K562 (cell line): ENCODE data around the gene GPR4. TPM values are rescaled to one million over a fixed set of nuclear protein-coding genes. Genes with fewer than 3 reads are reported as not detected.

ENCODE experiments used
- CHD2 ChIP-seq: IDR thresholded peaks from 2 replicates; pipeline ENCODE4 v1.6.1; 2011; ENCODE audit warnings: low read depth, low read length
- HCFC1 ChIP-seq: IDR thresholded peaks from 2 replicates; pipeline ENCODE4 v1.6.1; 2012; ENCODE audit warnings: low read depth, low read length, improper control_type of control experiment
- JUND ChIP-seq, 2 experiments: IDR thresholded peaks; 2 replicates in 1 of 2; 3 replicates in 1 of 2; pipeline ENCODE4 v1.6.1; 2011; ENCODE audit warnings: borderline replicate concordance in 2 of 2, low read depth in 2 of 2, low read length in 2 of 2, improper control_type of control experiment in 1 of 2, missing biosample characterization in 1 of 2, missing genetic modification characterization in 1 of 2, missing genetic modification reagents in 1 of 2
- MEF2D ChIP-seq: conservative IDR thresholded peaks from 2 replicates; pipeline ENCODE4 v1.6.1; 2016; ENCODE audit warnings: low read depth, missing genetic modification characterization, missing compliant biosample characterization
- NCOR1 ChIP-seq: fragments of 450-650 bp; IDR thresholded peaks from 2 replicates; pipeline ENCODE4 v1.6.1; 2016; ENCODE audit warnings: mild to moderate bottlenecking, moderate library complexity
- PHB ChIP-seq: fragments of 250-450 bp; sonication (Bioruptor Pico); IDR thresholded peaks from 2 replicates; pipeline ENCODE4 v1.5.0; 2021
- TAF7 ChIP-seq: fragments of 450-650 bp; IDR thresholded peaks from 2 replicates; pipeline ENCODE4 v1.6.1; 2016; ENCODE audit warnings: missing genetic modification characterization, missing compliant biosample characterization
- U2AF2 ChIP-seq: fragments of 200-400 bp; formaldehyde crosslinking; optimal IDR thresholded peaks from 2 replicates; pipeline ENCODE3; 2017; ENCODE audit warnings: low read depth, mild to moderate bottlenecking, low read length
- polyA plus RNA-seq, 8 experiments: library from polyadenylated mRNA; depleted of rRNA in 4 of 8; stranded (reverse) in 5 of 8; unstranded in 3 of 8; fragments of >200 nt; fragmentation: Nextera tagmentation in 2 of 8; fragmentation: Illumina TruSeq in 1 of 8; extraction: Ambion mirVana in 2 of 8; extraction: Trizol in 1 of 8; gene quantifications; 2 replicates each; pipeline versions ENCODE4 v1.2.1 to v1.2.3, GENCODE V29; 2011 to 2014; ENCODE audit warnings: inconsistent platforms in 1 of 8, missing spikeins in 1 of 8
- total RNA-seq, 7 experiments: library from RNA; depleted of rRNA in 6 of 7; stranded (reverse); fragments of >200 nt in 6 of 7; fragmentation: Illumina TruSeq in 2 of 7; extraction: Trizol in 2 of 7; gene quantifications; 2 replicates each; pipeline versions ENCODE4 v1.2.1 to v1.2.3, GENCODE V29; 2011 to 2021; ENCODE audit warnings: low replicate concordance in 1 of 7
- TF ChIP-seq, protein P1 (sequence below): fragments of 250-450 bp; sonication (Bioruptor Pico); IDR thresholded peaks from 2 replicates; pipeline ENCODE4 v1.4.0; 2020; ENCODE audit warnings: mild to moderate bottlenecking, moderate library complexity, borderline replicate concordance
- TF ChIP-seq, protein P2 (sequence below): fragments of 450-650 bp; IDR thresholded peaks from 2 replicates; pipeline ENCODE4 v1.6.1; 2017; ENCODE audit warnings: antibody characterized with exemption, mild to moderate bottlenecking
- TF ChIP-seq, protein P3 (sequence below): sonication (generic); formaldehyde crosslinking; IDR thresholded peaks from 2 replicates; pipeline ENCODE4 v1.8.1; 2022; ENCODE audit warnings: missing genetic modification reagents
- TF ChIP-seq, protein P4 (sequence below): IDR thresholded peaks from 3 replicates; pipeline ENCODE4 v1.6.1; 2011; ENCODE audit warnings: borderline replicate concordance, mild to moderate bottlenecking, moderate library complexity; ENCODE audit not compliant: insufficient read length; ENCODE audit errors: extremely low read depth
- TF ChIP-seq, protein P5 (sequence below): fragments of 250-450 bp; sonication (Bioruptor Pico); IDR thresholded peaks from 2 replicates; pipeline ENCODE4 v1.6.1; 2021; ENCODE audit warnings: mild to moderate bottlenecking
- TF ChIP-seq, protein P6 (sequence below): fragments of 200-800 bp; sonication (Bioruptor generic); IDR thresholded peaks from 2 replicates; pipeline ENCODE4 v1.6.1; 2017; ENCODE audit warnings: missing genetic modification characterization, missing compliant biosample characterization

Gene GPR4
- total and polyA plus RNA-seq, 9 of the 15 experiments (the other 6 are each of a cell fraction or from before 2014, with no cell fraction given) = 0.03 to 0.09 (median 0.04) TPM; not detected in 5

DNA sequence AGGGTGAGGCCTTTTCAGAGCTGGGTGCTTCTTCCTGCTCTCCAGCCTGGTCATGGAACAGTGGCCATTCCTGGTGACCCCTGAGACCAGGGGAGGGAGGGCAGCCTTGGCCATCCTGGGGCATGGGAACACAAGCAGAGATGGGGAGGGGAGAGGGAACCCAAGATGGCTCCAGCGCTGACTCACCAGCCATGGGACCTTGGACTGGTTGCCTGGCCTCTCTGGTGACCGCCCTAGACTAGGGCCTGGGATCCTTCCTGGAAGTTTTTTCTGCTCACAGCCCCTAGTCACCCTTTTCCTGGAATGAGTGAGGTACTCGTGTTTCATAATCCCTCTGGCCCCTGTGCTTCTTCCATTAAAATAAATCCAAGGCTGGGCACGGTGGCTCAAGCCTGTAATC, 14.1 kb downstream of the GPR4 start (continued):
- TF ChIP-seq, protein P1, sequence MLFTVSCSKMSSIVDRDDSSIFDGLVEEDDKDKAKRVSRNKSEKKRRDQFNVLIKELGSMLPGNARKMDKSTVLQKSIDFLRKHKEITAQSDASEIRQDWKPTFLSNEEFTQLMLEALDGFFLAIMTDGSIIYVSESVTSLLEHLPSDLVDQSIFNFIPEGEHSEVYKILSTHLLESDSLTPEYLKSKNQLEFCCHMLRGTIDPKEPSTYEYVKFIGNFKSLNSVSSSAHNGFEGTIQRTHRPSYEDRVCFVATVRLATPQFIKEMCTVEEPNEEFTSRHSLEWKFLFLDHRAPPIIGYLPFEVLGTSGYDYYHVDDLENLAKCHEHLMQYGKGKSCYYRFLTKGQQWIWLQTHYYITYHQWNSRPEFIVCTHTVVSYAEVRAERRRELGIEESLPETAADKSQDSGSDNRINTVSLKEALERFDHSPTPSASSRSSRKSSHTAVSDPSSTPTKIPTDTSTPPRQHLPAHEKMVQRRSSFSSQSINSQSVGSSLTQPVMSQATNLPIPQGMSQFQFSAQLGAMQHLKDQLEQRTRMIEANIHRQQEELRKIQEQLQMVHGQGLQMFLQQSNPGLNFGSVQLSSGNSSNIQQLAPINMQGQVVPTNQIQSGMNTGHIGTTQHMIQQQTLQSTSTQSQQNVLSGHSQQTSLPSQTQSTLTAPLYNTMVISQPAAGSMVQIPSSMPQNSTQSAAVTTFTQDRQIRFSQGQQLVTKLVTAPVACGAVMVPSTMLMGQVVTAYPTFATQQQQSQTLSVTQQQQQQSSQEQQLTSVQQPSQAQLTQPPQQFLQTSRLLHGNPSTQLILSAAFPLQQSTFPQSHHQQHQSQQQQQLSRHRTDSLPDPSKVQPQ = no peak
- TF ChIP-seq, protein P2, sequence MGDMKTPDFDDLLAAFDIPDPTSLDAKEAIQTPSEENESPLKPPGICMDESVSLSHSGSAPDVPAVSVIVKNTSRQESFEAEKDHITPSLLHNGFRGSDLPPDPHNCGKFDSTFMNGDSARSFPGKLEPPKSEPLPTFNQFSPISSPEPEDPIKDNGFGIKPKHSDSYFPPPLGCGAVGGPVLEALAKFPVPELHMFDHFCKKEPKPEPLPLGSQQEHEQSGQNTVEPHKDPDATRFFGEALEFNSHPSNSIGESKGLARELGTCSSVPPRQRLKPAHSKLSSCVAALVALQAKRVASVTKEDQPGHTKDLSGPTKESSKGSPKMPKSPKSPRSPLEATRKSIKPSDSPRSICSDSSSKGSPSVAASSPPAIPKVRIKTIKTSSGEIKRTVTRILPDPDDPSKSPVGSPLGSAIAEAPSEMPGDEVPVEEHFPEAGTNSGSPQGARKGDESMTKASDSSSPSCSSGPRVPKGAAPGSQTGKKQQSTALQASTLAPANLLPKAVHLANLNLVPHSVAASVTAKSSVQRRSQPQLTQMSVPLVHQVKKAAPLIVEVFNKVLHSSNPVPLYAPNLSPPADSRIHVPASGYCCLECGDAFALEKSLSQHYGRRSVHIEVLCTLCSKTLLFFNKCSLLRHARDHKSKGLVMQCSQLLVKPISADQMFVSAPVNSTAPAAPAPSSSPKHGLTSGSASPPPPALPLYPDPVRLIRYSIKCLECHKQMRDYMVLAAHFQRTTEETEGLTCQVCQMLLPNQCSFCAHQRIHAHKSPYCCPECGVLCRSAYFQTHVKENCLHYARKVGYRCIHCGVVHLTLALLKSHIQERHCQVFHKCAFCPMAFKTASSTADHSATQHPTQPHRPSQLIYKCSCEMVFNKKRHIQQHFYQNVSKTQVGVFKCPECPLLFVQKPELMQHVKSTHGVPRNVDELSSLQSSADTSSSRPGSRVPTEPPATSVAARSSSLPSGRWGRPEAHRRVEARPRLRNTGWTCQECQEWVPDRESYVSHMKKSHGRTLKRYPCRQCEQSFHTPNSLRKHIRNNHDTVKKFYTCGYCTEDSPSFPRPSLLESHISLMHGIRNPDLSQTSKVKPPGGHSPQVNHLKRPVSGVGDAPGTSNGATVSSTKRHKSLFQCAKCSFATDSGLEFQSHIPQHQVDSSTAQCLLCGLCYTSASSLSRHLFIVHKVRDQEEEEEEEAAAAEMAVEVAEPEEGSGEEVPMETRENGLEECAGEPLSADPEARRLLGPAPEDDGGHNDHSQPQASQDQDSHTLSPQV = peak; percentile 96
- TF ChIP-seq, protein P3, sequence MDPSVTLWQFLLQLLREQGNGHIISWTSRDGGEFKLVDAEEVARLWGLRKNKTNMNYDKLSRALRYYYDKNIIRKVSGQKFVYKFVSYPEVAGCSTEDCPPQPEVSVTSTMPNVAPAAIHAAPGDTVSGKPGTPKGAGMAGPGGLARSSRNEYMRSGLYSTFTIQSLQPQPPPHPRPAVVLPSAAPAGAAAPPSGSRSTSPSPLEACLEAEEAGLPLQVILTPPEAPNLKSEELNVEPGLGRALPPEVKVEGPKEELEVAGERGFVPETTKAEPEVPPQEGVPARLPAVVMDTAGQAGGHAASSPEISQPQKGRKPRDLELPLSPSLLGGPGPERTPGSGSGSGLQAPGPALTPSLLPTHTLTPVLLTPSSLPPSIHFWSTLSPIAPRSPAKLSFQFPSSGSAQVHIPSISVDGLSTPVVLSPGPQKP = no peak
- TF ChIP-seq, protein P4, sequence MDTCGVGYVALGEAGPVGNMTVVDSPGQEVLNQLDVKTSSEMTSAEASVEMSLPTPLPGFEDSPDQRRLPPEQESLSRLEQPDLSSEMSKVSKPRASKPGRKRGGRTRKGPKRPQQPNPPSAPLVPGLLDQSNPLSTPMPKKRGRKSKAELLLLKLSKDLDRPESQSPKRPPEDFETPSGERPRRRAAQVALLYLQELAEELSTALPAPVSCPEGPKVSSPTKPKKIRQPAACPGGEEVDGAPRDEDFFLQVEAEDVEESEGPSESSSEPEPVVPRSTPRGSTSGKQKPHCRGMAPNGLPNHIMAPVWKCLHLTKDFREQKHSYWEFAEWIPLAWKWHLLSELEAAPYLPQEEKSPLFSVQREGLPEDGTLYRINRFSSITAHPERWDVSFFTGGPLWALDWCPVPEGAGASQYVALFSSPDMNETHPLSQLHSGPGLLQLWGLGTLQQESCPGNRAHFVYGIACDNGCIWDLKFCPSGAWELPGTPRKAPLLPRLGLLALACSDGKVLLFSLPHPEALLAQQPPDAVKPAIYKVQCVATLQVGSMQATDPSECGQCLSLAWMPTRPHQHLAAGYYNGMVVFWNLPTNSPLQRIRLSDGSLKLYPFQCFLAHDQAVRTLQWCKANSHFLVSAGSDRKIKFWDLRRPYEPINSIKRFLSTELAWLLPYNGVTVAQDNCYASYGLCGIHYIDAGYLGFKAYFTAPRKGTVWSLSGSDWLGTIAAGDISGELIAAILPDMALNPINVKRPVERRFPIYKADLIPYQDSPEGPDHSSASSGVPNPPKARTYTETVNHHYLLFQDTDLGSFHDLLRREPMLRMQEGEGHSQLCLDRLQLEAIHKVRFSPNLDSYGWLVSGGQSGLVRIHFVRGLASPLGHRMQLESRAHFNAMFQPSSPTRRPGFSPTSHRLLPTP = no peak
- TF ChIP-seq JUND (IDR thresholded peaks at IDR 0.05; ENCODE audit: borderline replicate concordance, low read depth, low read length) (peak; percentile 52; the same call in 1 of the 2 replicates), JUND (tag; IDR thresholded peaks at IDR 0.05; ENCODE audit: borderline replicate concordance, low read depth, low read length) (peak; percentile 47; the same call in 1 of the 3 replicates), TAF7 (peak; percentile 40; the same call in 1 of the 2 replicates), NCOR1 (no peak), U2AF2 (no peak), MEF2D (tag) (0 out of 2 replicates have a peak, but pooled peaks have one; percentile 43), PHB (CRISPR knock-in tag) (no peak), CHD2 (no peak), HCFC1 (no peak)
- TF ChIP-seq, protein P5, sequence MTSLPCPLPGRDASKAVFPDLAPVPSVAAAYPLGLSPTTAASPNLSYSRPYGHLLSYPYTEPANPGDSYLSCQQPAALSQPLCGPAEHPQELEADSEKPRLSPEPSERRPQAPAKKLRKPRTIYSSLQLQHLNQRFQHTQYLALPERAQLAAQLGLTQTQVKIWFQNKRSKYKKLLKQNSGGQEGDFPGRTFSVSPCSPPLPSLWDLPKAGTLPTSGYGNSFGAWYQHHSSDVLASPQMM (CRISPR knock-in tag) = no peak
- TF ChIP-seq, protein P6, sequence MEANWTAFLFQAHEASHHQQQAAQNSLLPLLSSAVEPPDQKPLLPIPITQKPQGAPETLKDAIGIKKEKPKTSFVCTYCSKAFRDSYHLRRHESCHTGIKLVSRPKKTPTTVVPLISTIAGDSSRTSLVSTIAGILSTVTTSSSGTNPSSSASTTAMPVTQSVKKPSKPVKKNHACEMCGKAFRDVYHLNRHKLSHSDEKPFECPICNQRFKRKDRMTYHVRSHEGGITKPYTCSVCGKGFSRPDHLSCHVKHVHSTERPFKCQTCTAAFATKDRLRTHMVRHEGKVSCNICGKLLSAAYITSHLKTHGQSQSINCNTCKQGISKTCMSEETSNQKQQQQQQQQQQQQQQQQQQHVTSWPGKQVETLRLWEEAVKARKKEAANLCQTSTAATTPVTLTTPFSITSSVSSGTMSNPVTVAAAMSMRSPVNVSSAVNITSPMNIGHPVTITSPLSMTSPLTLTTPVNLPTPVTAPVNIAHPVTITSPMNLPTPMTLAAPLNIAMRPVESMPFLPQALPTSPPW = 0 out of 2 replicates have a peak, but pooled peaks have one; percentile 12
